ENCODE data around the gene LCT.

DNA sequence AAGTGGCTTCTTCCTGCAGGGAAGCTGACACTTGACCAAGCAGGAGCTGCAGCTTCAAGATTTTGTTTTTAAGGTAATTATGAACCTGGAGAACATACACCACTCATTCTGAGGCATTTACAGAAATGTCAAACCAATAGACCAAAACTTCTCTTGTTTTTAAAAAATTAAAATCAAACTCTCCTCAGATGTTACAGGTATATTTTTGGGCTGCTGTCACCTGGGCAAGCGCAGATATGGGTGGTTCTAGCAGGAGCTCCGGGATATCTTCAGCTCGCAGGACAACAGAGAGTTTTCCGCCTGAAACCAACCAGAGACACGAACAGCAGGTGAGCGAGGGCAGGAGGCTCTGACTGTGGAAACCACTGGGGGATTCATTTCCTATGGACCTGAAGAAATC is 4.1 kb downstream of the LCT start:
- TF ChIP-seq CTCF (IDR thresholded peaks at IDR 0.05) (no peak), POLR2A (IDR thresholded peaks at IDR 0.05) (no peak)
